HG03135 (cell line): ENCODE measurements around the gene SLC16A5.
"Not testable (repeated sequence)": the region's sequence is repeated elsewhere in the genome, so short reads cannot be mapped to it uniquely, and the experiment has no call there.

Source experiments
- ATAC-seq: cut with Tn5 transposase; IDR thresholded peaks from one replicate; pipeline ENCODE4 v1.9.1; 2021; ENCODE audit warnings: mild to moderate bottlenecking, moderate library complexity; ENCODE audit not compliant: unreplicated experiment

SLC16A5 gene

DNA sequence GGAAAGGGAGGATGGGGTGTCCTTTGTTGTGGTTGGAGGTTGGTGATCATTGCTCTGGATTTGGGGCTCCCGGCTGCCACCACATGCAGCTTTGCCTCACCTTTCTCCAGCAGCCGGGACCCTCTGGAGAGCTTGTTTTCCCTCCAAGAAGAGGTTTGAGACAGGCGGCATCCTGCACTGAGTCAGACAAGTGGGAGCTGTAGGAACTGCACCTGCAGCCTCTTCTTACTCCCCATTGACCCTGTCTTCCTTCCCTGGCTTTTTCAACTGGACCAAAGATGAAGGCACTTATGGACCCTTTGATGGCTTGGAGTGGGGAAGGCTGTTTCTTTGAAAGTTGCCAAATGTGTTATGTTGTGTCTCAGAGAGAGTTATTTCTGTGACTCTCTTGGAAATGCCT is 24.1 kb upstream of the SLC16A5 start:
- ATAC-seq, result no peak

DNA sequence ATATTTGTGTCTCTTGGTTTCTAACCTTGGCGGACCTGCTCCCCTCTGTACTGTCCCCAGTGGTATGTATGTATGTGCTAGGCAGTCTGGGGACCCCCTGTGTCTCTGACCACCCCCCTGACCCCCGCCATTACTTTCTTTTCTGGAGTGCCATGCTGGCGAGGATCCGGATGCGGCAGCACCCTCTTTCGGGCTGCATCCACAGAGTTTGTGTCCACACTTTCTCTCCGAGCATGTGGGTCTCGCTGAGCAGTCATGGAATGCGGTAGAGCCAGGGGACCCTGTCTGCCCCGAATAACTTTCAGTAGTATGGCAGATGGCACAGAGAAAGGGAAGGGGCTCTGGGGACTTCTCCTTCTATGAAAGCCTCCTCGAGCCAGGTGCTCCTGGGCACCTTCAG is 23.7 kb upstream of the SLC16A5 start:
- ATAC-seq, result no peak

DNA sequence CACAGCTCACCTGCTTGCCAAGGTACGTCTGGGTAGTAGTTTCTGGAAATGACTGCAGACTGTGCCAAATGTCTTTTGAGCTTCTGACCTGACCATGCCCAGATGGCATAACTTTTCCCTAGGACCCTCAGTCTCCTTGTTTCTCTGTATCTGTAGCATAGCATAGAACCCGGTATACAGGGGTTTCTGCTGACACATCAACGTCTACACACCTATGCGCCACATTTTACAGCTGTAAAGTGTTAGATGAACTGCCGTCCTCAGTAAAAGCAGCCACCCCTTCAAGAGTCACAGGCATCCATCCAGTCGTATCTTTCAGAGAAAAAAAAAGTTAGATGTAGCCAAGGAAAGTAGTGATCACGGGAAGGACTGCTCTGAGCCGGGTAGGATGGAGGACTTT is 23.3 kb upstream of the SLC16A5 start:
- no peak for ATAC-seq

DNA sequence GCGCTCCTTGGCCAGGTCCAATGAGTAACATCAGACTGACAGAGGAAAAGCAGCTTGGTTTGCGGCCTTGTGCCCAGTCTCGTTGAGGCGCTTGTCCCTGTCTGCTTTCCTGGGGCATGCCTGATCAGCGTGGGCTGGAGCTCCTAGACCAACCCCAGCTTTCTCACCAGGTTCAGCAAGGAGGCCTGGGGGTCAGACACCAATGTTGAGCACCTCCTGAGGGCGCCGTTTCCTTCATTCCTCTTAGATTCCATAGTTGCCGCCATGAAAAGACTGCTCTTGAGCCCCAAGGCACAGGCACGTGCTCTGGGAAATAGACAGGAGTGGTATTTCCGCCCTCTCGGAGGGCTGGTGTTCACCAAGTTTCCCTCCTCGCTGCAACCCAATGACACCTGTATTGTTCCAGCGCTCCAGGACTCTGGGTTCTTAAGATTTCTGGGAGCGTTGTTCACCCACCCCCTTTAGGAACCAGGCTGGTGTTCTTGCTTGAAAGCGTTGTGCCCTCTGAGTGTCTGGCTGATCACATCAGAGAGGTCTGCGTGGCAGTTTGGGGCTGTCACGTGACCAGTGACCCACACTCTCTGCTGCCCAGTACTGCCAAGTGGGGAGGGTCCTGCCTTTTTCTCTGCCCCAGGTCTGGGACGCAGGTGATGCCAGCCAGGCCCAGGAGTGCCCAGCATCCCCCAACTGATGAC is 22.7 kb upstream of the SLC16A5 start:
- ATAC-seq, result no peak

DNA sequence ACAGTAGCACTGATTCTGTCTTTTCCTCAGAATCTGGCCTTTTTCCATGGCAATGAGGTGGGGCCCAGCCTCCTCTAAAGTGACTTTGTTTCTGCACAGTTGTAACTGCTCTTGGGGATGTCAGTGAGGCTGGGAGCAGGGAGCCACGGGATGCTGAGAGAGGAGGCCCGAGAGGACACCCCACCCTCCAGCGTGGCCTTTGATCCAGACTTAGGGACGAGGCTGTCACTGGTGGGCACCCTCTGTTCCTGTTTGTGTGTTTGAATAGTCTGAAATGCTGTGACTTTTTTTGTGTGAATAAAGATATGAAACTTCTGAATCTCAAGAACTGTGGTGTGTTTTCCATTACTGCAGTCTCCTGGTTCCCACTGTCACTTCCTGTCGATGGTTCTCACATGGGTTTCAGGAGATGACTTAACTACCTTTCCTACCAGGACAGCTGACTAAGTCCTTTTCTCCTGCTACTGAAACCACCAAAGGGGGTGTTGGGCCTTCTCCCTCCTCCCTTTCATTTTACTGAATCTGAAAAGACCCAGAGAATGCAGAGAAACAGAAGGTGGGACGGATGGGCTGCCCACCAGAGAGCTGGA is 22.1 kb upstream of the SLC16A5 start:
- no peak for ATAC-seq

DNA sequence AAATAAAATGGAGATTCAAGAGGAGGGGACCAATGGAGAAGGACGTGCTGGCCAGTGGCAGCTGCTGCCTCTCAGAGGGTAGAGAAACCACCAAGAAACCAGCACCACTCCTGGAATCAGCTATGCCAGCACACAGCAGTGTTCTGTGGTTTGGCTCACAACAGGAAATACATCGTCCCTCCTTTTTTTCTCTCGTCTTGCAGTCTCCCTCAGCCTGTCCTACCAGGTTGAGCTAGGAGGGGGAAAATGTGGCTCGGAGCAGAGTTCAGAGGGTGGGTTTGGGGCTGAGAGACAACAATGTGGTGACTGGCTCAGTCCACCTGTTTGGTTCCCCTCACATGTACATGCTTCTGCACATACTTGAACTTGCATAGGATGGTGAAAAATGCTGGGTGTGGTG is 19.9 kb upstream of the SLC16A5 start:
- ATAC-seq, result no peak

DNA sequence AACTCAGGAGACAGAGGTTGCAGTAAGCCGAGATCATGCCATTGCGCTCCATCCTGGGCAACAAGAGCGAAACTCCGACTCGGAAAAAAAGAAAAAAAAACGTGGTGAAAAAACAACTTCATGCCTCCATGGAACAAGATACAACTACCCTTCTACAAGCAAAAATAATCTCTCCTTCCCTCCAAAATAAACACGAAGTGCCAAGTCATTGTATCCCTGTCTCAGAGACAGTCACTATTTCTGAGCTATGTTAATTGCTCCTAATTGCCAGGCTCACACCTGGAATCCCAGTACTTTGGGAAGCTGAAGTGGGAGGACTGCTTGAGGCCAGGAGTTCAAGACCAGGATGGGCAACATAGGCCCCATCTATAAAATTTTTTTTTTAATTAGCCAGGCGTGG is 19.0 kb upstream of the SLC16A5 start:
- no peak for ATAC-seq

DNA sequence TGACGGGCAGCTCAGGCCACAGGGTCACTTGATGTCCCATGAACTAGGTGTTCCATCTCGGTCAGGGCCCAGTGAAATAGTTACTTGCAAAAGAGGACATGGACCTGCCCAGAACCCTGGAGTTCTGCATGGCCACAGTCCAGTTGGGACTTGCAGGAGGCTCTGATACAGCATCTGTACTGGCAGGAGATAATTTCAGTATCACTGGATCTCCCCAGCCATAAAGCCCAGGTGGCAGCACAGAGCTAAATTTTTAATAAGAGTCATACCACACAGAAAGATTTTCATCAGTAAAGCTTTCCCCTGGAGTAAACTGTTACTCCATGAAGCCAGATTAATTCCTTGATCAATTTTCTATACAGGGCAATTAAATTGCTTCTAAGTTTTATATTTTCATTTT is 18.0 kb upstream of the SLC16A5 start:
- no peak for ATAC-seq

DNA sequence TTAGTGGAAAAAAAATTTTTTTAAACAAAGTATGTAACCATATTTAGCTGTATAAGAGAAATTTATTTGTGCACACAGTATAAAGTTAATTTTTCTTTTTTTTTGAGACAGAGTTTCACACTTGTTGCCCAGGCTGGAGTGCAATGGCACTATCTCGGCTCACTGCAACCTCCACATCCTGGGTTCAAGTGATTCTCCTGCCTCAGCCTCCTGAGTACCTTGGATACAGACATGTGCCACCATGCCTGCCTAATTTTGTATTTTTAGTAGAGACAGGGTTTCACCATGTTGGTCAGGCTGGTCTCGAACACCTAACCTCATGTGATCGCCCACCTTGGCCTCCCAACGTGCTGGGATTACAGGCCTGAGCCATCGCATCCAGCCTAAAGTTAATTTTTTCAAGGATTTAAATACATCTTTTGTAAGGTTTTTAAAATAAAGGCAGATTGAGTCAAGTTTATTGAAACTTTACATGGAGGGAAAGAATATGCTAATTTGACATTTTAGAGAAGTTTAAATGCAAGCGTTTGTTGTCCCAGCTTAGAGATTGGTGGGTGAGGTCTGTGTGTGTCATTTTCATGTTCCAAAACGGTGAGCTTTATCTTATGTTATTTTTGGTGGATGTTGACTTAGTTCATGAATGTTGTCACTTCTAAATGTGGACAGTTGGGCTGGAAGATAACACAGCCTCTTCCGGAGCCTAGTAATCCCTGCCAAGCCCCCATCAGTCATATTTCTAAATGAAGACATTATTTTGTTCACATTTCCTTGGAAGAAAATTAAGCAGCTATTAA is 16.1 kb upstream of the SLC16A5 start:
- ATAC-seq, result not testable (repeated sequence)

DNA sequence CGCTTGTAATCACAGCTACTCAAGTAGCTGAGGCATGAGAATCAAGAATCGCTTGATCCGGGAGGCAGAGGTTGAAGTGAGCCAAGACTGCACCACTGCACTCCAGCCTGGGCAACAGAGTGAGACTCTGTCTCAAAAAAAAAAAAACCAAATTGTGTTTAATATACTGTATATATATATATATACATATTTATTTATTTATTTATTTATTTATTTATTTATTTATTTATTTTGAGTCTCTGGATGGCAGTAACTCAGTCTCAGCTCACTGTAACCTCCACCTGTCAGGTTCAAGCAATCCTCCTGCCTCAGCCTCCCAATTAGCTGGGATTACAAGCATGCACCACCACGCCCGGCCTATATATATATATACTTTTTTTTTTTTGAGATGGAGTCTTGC is 14.8 kb upstream of the SLC16A5 start:
- ATAC-seq, result not testable (repeated sequence)

DNA sequence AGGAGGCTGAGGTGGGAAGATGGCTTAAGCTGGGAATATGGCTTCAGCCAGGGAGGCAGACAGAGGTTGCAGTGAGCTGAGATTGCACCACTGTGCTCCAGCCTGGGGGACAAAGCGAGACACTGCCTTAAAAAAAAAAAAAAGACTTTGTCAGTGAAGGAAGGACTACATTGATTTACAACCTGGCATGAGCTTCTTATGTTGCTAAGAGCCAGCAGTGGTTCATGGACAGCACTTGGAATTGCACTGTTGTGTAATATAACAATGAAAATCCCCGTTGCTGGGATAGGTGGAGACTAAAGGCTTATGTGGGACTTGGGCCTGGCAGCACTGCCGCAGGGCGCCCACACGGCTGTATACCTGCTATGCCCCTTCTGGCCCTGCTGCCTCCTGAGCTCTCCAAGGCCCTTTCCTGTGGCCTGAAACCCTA is 14.1 kb upstream of the SLC16A5 start:
- ATAC-seq, result no peak

DNA sequence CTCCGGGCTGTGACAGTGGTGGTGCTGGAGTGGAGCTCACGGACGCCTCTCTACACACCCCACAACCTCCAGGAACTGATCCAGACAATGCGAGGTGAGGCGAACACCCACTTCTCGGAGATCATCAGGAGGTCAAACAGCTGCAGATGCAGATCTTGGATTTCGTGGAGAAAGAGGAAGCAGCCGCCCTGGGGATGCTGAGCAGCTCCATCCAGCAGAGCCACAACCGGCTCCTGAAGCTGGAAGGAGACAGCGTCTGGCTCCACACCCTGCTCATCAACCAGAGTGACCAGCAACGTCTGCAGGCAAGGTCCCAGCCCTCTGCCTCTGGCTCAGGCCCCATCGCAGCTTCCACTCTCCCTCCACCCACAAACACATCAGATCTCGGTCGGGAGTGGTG is 13.2 kb upstream of the SLC16A5 start:
- no peak for ATAC-seq

DNA sequence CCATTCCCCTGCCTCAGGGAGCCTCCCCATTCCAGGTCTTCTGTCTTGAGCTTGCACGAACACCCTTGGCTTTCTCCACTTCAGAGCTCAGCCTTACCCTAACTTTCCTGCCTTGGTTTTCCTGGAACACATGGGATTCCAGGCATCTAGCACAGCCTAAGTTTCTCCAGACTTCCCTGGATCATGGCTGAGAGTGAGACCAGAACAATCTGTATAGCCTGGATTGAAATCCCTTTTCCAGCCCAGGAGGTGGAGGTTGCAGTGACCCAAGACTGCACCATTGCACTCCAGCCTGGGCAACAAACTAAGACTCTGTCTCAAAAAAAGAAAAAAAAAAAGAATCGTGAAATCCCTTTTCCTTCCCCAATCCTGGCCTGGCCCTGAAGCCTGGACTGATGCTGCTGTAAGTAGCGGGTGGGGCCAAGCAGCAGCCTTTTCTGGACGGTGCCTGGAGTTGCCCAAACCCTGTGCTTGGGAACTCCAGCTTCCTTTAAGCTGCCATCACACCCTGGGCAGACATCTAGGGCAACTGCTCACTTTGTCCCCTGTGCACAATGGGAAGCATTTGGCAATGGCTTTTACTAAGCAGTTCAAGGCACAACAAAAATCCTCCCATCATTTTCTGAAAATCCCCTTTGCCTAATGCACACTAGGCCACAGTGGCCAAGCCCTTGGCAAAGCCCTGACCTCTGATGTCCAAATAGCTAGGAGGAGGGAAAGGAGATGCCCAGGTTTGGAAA is 12.0 kb upstream of the SLC16A5 start:
- ATAC-seq, result no peak

DNA sequence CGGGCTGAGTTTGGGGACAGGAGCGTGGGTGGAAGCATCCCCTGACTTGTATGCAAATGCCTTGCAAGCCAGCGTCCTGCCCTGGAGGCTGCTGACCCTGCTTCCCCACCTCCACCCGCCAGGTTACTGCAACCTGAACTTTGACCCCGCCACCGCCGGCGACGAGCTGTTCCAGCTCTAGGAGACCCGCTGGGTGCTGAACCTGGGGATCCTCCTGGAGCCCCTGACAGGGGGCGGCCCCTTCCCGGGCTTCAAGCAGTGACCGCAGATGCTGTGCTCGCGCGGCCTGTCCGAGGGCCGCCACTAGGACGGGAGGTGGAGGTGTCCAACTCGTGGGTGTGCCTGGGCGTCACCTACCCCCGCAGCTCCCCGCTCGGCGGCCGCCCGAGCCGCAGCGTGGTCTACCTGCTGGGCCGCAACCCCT is 10.7 kb upstream of the SLC16A5 start:
- no peak for ATAC-seq

DNA sequence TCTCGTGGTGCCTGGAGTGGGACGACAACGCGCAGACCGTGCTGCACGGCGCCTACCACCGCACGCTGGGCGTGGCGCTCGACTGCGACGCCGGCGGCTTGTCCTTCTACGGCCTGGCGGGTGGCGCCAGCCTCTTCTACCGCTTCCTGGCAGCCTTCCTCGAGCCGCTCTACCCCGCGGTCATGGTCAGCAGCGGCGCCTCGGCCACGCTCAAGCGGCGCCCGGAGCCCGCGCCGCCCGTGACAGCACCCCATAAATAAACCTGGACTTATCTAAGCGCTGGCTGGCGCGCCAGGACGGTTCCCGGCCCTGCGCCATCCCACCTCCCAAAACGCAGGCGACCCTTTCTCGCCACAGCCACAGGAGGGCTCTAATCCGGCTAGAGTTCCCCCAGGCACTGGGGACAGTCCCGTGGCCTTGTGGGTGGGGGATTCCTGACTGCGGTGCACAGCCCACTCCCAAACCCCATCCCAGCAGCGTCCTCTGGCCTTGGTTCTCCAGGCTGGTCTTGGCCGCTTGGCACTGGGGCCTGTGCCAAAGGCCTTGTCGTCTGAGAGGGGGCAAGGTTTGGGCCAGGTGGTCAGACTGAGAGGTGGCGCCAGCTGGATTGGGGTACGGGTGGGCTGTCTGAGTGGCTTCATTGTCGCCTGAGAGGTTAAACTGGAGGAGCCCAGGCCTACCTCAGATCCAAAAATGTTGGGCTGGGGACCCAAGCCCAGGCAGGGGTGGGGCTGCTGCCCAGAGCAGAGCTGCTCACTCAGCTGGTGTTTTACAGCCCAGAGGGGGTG is 10.1 kb upstream of the SLC16A5 start:
- ATAC-seq, result peak; percentile 37

DNA sequence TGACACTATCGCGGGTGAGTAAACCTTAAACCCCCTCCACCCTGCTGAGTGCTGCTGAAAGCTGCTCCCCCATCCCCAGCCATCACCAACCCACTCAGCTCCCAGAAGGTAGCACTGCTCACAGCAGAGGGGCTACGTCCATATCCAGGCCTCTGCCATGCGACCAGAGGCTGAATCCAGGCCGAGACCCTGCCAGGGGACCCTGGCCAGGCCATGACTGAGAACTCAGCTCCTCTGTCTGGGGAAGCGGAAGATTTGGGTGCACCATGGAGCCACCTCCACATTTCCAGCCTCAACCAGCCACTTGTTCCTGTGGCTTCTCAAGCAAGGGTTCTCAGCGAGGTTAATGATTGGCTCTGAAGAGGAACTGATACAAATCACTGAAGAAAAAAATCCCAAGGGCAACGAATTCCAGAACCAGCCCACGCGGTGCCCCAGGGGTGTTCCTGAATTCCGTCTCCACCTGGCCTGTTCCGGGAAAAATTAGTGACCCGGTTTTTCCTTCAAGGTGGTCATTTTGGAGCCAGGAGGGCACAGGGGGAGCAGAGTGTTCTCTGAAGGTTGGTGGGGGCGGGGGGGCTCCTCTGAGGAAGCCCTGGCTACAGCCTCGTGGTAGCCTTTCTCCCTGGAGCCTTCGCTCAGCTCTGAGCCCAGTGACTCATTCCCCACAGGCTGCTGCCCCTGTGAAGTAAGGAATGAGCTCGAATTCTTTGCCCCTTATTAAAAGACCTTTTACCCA is 9.3 kb upstream of the SLC16A5 start:
- peak; percentile 42 for ATAC-seq

DNA sequence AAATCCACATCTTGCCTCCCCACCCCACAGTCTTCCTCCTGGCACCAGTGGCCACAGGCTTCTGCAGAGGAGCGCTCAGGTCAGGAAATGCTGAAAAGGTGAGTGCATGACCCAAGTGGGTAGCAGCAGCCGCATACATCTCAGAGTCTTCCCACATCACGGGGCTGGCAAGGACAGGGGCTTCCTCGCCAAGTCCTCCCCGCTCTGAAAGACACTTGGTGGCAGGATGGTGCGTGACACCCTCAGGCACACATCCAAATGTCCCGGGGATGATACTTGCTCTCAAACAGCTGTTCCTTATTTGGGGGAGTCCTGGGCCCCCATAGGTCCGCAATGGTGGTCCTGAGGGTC is 8.8 kb upstream of the SLC16A5 start:
- ATAC-seq, result no peak

DNA sequence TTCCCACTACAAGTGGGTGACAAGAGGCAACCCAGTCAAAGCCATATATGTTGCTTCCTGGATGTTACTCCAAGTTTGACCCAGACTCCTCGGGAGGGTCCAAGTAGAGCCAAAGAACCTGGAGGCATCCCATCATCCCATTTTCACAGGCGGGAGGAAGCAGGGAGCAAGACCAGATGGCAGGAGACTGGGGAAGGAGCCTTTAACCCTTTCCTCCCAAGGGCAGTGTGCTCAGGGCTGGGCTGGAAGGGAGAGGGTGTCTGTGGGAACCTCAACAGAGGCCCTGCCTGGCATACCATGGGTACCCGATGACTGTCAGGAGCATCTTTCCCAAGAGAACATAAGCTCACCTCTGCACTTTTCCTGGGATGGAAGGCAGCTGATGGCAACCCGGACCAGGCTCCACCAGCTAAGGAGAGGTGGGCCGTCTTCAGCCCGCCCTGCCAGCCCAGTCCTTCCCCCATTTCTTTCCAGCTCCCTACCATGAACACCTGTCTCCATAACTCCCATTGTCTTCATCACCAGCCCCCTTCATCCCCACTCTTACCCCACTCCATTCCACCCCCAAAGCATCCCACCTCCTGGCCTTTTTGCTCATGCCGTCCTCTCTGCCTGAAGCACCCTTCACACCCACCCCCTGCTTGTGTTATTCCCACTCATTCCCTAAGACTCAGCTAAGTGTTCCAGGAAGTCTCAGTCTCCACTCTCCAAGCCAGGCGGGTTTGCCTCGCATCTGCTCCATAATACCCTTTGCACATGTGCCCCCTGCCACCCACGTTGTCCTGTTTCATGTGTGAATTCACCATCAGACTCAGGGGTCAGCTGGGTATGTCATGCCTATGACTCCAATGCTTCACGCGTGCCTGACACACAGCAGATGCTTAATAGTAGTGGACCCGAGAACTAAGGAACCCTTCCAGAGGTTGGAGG is 5.9 kb upstream of the SLC16A5 start:
- ATAC-seq, result no peak

DNA sequence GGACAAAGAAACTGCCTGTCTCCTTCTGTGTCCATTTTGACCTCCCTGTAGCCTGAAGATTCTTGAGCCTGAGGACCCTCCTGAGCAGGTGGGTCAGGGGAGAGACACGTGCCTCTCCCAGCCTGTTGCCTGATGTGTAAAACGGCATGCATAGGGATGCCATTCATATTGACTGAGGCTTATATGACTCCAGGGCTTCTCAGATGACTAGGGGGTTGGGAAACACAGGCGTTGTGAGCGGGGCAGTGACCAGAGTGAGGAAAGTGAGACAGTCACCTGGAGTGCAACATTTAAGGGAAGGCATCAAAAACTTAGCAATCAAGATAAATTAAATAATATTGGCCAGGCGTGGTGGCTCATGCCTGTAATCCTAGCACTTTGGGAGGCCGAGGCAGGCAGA is 5.1 kb upstream of the SLC16A5 start:
- ATAC-seq, result no peak
